Retinal pigment epithelial cell (primary cell): ENCODE measurements around the gene ELOB.

ENCODE experiments used
- DNase-seq: peaks from one replicate; pipeline ENCODE4 v3.0.0-alpha.2; 2010; ENCODE audit warnings: low read depth
- H3K4me3 ChIP-seq: 2 replicates; pipeline ENCODE4 v1.5.1; 2011; ENCODE audit warnings: mild to moderate bottlenecking, low read length, control low read depth, moderate library complexity
- TF ChIP-seq, protein P1 (sequence below): conservative IDR thresholded peaks from 2 replicates; pipeline ENCODE4 v1.5.1; 2011; ENCODE audit warnings: low read depth, low read length, control low read depth, inconsistent platforms

The ELOB gene

DNA sequence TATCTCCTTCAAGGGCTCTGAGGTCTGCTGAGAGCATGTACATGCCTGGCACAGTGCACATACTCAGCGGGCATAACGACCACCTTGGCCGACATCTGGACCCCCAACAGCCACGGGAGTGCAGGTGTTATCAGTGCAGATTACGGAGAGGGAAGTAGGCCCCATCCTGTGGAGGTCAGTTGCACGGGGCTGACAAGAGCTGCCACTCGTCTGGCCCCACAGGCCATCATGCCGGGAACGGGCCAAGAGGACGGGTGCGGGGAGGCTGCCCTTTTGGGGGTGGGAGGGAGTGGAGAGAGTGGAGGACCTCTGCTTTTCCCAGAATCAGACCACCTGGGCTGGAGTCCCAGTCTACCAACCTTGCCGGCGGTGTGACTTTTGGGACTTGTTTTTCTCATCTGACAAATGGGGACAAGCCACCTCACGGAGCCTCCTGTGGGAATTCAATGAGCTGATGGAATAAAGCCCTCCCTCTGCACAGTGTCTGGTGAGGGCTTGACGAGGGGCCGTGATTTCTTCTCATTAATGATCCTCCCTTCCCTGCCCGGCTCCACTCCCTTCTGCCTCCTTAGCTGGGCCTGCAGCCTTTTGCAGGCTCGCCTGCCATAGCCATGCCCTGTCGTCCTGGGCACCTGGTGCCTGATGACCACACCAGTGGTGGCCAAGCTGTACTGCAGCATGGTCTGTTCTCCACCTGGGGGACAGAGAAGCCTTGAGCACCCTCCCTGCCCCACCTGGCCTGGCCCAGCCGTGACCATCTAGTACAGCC is 5.7 kb upstream of the ELOB start:
- DNase-seq = no peak
- no peak overlapping the region for H3K4me3 ChIP-seq
- TF ChIP-seq, protein P1, sequence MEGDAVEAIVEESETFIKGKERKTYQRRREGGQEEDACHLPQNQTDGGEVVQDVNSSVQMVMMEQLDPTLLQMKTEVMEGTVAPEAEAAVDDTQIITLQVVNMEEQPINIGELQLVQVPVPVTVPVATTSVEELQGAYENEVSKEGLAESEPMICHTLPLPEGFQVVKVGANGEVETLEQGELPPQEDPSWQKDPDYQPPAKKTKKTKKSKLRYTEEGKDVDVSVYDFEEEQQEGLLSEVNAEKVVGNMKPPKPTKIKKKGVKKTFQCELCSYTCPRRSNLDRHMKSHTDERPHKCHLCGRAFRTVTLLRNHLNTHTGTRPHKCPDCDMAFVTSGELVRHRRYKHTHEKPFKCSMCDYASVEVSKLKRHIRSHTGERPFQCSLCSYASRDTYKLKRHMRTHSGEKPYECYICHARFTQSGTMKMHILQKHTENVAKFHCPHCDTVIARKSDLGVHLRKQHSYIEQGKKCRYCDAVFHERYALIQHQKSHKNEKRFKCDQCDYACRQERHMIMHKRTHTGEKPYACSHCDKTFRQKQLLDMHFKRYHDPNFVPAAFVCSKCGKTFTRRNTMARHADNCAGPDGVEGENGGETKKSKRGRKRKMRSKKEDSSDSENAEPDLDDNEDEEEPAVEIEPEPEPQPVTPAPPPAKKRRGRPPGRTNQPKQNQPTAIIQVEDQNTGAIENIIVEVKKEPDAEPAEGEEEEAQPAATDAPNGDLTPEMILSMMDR = no peak

DNA sequence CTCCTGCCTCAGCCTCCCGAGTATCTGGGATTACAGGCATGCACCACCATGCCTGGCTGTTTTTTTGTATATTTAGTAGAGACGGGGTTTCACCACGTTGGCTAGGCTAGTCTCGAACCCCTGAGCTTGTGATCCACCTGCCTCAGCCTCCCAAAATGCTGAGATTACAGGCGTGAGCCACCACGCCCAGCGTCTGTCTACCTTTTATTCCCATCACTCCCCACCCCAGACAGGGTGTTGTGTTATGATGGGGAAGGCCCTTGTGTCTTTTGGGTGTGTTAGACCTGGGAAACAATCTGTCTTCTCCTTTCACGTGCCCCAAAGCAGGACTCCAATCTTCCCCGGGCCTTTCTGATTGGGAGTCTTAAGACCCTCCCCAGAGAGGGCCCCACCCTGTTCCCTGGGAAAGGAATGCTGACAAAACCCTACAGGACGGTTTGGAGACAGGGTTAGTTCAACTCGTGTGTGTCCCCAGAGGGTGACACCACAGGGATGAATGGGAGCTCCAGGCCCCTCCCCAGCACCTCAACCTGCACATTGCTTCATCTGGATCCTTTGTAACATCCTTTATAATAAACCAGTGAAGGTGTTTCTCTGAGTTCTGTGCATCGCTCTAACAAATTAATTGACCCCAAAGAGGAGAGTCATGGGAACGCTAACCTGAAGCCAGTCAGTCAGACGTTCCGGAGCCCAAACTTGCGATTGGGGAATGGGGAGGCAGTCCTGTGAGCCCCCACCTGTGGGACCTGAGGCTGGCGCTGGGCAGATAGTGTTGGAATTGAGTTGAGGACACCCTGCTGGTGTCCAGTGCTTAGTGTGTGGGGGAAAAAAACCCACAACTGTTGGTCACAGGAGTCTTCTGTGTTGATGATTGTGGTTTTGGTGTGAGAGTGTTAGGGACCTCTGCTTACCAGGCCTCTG is 3.2 kb upstream of the ELOB start:
- TF ChIP-seq, protein P1 = no peak
- H3K4me3 ChIP-seq = no peak overlapping the region
- DNase-seq = no peak

DNA sequence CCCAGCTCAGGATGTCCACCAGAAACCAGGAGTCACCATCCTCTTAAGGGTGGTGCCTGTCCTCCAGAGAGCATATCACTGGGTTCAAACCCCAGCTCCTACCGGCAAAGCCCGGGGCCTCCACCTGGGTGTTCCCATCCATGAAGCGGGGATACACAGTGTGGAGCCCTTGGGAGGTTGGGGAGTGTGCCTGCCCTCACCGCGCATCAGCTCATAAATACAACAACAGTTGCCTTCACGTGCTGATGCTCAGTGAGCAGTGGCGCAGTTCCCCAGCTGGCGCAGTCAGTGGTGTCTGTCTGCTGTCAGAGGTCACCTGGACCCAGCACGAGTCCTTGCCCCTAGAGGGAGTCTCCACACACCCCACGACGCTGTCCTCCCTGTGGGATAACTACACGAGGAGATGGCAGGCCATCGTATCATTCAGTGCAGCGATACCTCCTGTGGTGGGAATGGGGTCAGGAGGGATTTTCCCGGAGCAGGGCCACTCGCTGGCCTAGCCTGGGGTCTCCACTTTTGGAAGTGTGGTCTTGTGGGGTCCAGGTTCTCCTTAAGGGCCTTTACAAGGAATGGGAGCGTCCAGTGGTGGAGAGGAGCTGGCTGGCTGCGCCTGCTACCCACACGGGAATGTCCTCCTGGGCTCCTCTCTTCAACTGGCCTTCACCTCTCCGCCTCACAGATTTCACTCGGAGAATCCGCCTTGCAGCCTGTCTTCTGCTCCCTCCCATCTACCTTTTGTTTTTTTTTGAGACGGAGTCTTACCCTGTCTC is 2.3 kb upstream of the ELOB start:
- TF ChIP-seq, protein P1 = no peak
- DNase-seq = no peak
- no peak overlapping the region for H3K4me3 ChIP-seq

DNA sequence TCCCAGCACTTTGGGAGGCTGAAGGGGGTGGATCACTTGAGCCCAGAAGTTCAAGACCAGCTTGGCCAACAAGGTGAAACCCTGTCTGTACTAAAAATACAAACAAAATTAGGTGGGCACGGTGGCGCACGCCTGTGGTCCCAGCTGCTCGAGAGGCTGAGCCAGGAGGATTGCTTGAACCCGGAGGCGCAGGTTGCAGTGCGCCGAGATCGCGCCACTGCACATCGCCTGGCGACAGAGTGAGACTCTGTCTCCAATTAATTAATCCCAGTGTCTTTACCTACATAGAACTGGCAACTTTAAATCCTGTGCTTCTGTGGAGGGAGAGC is 1.5 kb upstream of the ELOB start:
- TF ChIP-seq, protein P1 = no peak

DNA sequence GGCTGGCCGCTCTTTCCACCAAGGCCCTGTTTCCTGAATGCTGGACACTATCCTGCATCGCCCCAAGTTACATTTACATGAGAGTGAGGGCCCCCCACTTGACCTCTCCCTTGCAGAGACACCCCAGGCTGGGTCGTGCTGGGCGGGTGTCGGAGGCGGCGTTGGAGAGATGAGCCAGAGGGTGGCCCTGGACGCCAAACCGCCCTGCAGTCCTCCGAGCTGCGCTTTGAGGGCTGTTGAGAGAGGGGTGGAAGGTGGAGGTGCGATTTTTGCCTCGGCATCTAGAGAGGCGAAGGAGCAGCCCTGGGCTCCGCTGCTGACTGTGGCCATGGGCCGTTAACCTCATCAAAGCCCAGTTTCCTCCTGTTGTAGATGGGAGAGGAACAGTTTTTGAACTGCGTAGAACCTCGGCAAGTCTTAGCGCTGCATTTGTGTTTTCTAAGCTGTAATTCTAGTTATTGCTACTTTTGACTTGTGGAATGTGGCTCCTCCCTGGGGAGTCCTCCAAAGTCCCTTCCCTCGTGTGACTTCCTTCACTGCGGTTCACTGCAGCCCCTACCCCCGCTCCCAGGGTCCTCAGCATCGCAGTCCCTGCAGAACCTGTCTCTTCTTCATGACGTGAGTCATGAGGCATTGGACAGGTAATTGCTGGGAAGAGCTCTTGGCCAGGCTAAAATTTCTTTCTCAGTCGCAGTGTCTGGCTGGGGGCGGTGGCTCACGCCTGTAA is 986 bp upstream of the ELOB start:
- TF ChIP-seq, protein P1 = no peak
- no peak for DNase-seq
- H3K4me3 ChIP-seq = peak overlapping the region; percentile 92

More for the DNA sequence above, 1.5 kb upstream of the ELOB start:
- DNase-seq = no peak
- H3K4me3 ChIP-seq = no peak overlapping the region

DNA sequence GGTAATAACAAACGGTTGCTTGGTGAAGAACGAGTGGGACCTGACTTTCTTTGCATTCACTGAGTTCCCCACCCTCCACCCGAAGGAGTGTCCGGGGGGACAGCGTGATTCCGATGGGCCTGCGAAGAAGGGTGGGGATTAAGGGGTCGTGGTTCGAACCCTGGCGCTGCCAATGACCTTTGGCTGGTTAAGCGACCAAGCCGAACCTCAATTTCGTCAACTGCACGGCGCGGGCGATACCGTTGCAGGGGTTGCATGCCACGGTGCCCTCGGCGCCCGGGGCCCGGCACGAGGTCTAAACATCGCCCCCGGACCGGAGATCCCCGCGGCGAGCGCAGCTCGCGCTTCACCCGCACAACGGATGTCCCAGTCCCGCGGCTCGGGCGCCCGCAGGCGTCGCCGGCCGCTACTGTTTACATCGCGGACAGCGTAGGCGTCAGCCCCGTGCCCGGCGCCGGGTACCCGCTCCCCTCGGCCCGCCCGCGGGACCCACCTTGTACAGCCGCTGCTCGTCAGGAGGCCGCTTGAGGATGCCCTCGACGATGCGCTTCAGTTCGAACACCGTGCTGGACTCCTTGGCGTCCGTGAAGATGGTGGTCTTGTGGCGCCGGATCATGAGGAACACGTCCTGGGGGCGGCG is 460 bp downstream of the ELOB start:
- no peak for DNase-seq
- TF ChIP-seq, protein P1 = no peak
- H3K4me3 ChIP-seq = peak overlapping the region; percentile 86
